AG09319 (cell line): ENCODE data around the gene NTHL1.
"Not testable (repeated sequence)": the region's sequence is repeated elsewhere in the genome, so short reads cannot be mapped to it uniquely, and the experiment has no call there.

Source experiments
- DNase-seq: peaks from one replicate; pipeline ENCODE4 v3.0.0-alpha.2; 2010; ENCODE audit warnings: low read depth; ENCODE audit errors: extremely low read depth
- CTCF ChIP-seq: IDR thresholded peaks from 2 replicates; pipeline ENCODE4 v1.5.1; 2011; ENCODE audit warnings: low read depth, mild to moderate bottlenecking, inconsistent platforms, low read length, moderate library complexity

Gene NTHL1

GRCh38 chr16:2015117-2015946 is 32.3 kb downstream of the NTHL1 start:
- DNase-seq, result no peak
- no peak for TF ChIP-seq CTCF

- DNase-seq, result no peak
- TF ChIP-seq CTCF, result no peak
Observed at GRCh38 chr16:2013527-2013926, 34.1 kb downstream of the NTHL1 start.

- not testable (repeated sequence) for DNase-seq
Observed at GRCh38 chr16:2011726-2012125, 35.9 kb downstream of the NTHL1 start.

- TF ChIP-seq CTCF, result no peak; the same call in 1 of the 2 replicates
- DNase-seq, result peak; percentile 66
Observed at GRCh38 chr16:2009791-2010510, 37.7 kb downstream of the NTHL1 start, which contains the start of gene ZNF598. TSS of gene ZNF598 (minus strand) at chr16:2009821.

- no peak for TF ChIP-seq CTCF
- DNase-seq, result no peak
Observed at GRCh38 chr16:2009164-2009711, 38.4 kb downstream of the NTHL1 start.

GRCh38 chr16:2008631-2009163 is 38.9 kb downstream of the NTHL1 start:
- no peak for DNase-seq
- no peak for TF ChIP-seq CTCF

- TF ChIP-seq CTCF, result no peak
- DNase-seq, result peak; percentile 69
Observed at GRCh38 chr16:2008009-2008526, 39.6 kb downstream of the NTHL1 start.
